ENCODE measurements around the gene CAPN11. TPM values are rescaled to one million over a fixed set of nuclear protein-coding genes. Genes with fewer than 3 reads are reported as not detected.

Gene CAPN11
- total RNA-seq, 1 donor from 2014 or later, result 0.27 TPM

DNA sequence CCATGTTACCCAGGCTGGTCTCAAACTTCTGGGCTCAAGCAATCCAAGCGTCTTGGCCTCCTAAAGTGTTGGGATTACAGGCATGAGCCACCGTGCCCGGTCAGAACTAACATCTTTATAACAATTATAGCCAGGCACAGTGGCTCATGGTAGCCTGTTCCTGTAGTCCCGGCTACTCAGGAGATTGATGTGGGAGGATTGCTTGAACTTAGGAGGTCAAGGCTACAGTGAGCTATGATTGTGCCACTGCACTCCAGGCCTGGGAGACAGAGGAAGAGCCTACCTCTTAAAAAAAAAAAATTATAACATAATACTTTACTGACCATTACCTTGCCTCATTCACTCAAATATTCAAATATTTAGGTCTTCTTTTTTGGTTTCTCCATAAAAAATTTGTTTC, 41.3 kb downstream of the CAPN11 start:
- DNase-seq (no peak), ATAC-seq (no peak)
- H3K27me3 ChIP-seq (ENCODE audit: low read depth), result no peaks in the 10 kb centered on the region
- no peaks in the 10 kb centered on the region for H3K9me3 ChIP-seq
- H3K4me1 ChIP-seq, result no peaks in the 10 kb centered on the region
- H3K27ac ChIP-seq, result no peak overlapping the region
- intact Hi-C loops (cut with DNase I), result no loop called here
- H3K4me3 ChIP-seq, result no peak overlapping the region
- TF ChIP-seq, protein P1, sequence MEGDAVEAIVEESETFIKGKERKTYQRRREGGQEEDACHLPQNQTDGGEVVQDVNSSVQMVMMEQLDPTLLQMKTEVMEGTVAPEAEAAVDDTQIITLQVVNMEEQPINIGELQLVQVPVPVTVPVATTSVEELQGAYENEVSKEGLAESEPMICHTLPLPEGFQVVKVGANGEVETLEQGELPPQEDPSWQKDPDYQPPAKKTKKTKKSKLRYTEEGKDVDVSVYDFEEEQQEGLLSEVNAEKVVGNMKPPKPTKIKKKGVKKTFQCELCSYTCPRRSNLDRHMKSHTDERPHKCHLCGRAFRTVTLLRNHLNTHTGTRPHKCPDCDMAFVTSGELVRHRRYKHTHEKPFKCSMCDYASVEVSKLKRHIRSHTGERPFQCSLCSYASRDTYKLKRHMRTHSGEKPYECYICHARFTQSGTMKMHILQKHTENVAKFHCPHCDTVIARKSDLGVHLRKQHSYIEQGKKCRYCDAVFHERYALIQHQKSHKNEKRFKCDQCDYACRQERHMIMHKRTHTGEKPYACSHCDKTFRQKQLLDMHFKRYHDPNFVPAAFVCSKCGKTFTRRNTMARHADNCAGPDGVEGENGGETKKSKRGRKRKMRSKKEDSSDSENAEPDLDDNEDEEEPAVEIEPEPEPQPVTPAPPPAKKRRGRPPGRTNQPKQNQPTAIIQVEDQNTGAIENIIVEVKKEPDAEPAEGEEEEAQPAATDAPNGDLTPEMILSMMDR (IDR thresholded peaks at IDR 0.05), result no peak
- no peaks in the 10 kb centered on the region for H3K36me3 ChIP-seq

DNA sequence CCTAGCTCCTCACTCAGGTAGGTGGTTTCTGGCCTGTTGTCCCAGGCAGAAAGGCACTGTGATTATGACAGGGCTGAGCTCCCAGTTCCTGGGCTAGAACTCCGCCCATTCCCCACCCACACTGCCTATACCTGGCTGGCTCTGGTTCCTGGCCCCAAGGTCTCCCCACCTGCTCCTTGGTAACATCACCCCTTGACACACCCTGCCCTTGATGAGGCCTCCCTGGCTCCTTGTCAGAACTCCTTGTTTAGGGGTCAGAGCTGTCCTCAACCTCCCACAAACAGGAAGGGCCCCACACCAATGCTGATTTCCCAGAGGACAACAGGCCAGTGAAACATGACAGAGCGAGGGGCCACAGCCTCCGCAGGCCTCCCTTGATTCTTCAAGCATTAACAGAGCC, 42.6 kb downstream of the CAPN11 start:
- H3K27me3 ChIP-seq (ENCODE audit: low read depth), result no peaks in the 10 kb centered on the region
- intact Hi-C loops (cut with DNase I), result no loop called here
- no peaks in the 10 kb centered on the region for H3K36me3 ChIP-seq
- DNase-seq (peak; percentile 33), ATAC-seq (no peak)
- TF ChIP-seq, protein P1 (IDR thresholded peaks at IDR 0.05), result no peak
- H3K4me3 ChIP-seq, result no peak overlapping the region
- no peaks in the 10 kb centered on the region for H3K9me3 ChIP-seq
- no peak overlapping the region for H3K27ac ChIP-seq
- no peaks in the 10 kb centered on the region for H3K4me1 ChIP-seq

DNA sequence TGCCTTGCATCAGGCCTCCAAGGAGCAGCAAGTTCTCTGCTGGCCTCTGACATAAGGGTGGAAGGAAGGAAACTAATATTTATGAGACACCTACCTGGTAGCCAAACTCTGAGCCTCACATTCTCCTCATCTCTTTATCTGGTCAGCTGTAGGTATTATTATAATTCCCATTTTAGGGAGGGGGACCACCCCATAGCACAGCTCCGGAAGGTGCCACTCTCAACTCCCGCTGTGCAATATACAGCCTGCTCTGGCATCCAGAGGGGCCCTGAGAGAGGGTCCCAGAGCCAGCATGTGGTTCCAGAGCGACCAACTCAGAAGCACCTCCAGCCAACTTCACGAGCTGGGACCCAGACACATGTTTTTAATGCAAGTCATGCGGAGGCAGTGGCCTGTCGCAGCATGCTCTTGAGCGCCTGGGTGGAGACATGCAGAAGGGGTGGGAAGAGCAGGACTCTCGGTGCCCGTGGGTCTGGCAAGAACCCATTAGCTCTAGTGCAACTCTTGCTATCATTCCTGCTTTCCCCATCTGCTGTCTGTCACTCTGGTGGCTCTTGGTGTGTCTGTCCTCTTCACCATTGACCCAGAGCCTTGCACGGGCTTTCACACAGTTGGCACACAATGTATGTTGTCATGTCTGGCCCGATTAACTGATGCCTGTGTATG, 43.2 kb downstream of the CAPN11 start:
- ATAC-seq, result no peak
- no peak overlapping the region for H3K27ac ChIP-seq

DNA sequence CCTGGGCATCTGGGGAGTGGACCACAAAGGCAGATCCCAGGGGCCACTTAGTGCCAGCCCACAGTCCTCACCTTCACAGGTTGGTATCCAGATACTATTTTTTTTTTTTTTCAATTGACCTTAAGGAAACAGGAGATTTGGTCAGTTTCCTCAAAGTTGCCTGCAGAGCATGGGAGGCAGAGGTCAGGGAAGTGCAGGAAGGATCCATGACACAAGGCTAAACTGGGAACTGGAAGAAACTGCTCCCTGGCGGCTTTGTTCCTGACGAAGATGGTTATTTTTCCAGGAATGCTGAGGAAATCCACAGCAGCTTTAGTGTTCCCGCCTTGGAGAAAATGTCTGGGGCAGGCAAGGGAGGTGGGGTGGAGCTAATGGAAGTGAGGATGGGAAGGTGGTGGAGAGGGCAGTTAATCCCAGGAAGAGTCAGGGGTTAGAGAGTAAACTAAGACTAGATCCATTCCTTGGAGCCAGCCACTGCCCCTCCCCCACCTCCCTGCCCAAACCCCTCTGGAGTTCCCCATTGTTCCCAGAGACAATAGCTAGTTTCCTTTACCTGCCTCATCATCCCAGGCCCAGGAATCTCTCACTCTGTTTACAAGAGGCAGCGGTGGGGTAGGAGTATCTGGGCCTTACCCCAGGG, 43.8 kb downstream of the CAPN11 start:
- intact Hi-C loops (cut with DNase I), result no loop called here
- no peaks in the 10 kb centered on the region for H3K4me1 ChIP-seq
- H3K27me3 ChIP-seq (ENCODE audit: low read depth), result no peaks in the 10 kb centered on the region
- no peaks in the 10 kb centered on the region for H3K9me3 ChIP-seq
- TF ChIP-seq, protein P1 (IDR thresholded peaks at IDR 0.05), result no peak
- no peak overlapping the region for H3K27ac ChIP-seq
- DNase-seq, result peak; percentile 14
- no peak for ATAC-seq
- no peaks in the 10 kb centered on the region for H3K36me3 ChIP-seq
- H3K4me3 ChIP-seq, result no peak overlapping the region

More for the DNA sequence above, 43.2 kb downstream of the CAPN11 start:
- Histone ChIP-seq H3K9me3 (no peaks in the 10 kb centered on the region), H3K36me3 (no peaks in the 10 kb centered on the region), H3K4me3 (no peak overlapping the region), H3K4me1 (no peaks in the 10 kb centered on the region), H3K27me3 (ENCODE audit: low read depth) (no peaks in the 10 kb centered on the region)
- TF ChIP-seq, protein P1 (IDR thresholded peaks at IDR 0.05), result no peak
- intact Hi-C loops (cut with DNase I), result no loop called here
- peak; percentile 10 for DNase-seq

DNA sequence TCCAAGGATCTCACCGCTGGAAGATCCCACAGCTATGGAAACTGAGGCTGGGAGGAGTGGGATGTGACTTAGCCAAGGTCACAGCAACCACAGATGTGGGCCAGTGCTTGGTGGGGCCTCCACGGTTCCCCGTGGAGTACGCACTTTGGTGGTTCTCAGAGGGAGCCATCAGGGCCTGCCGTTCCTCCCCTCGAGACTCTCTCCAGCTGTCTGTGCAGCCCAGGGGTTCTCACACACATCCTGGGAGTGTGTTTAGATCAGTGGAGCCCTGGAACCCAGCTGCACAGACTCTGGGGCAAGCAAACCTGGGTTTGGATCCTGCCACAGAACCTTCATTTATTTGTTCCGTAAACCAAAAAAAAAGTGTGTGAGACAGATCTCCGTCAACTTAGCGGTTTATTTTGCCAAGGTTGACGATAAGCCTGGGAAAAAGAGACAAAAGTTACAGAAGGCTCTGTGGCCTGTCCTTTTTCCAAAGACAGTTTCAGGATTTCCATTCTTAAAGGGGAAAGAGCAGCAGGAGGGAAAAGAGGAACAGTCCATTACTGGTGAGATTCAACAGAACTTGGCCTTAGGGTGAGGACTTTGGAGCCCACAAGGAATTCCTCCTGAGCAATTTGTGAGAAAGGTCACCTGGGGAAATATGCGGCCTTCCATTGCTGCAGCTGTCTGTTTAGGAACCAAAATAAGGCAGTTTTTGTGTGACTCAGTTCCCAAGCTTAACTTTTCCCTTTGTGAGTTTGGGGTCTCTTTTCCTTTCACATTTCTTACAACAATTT, 44.5 kb downstream of the CAPN11 start:
- intact Hi-C loops (cut with DNase I), result no loop called here
- Histone ChIP-seq H3K27me3 (ENCODE audit: low read depth) (no peaks in the 10 kb centered on the region), H3K4me3 (no peak overlapping the region), H3K9me3 (no peaks in the 10 kb centered on the region), H3K4me1 (no peaks in the 10 kb centered on the region), H3K36me3 (no peaks in the 10 kb centered on the region), H3K27ac (no peak overlapping the region)
- no peak for DNase-seq
- TF ChIP-seq, protein P1 (IDR thresholded peaks at IDR 0.05), result no peak
- ATAC-seq, result no peak

Measured in lower lobe of right lung (tissue), 2 donors.